GM12878 (cell line): ENCODE measurements around the gene BUB1B. TPM values are rescaled to one million over a fixed set of nuclear protein-coding genes. Genes with fewer than 3 reads are reported as not detected.

Source experiments
- ATAC-seq: fragments of 200-7000 bp; cut with Tn5 transposase; 3 replicates; pipeline ENCODE4 v1.9.1; 2020; ENCODE audit warnings: mild to moderate bottlenecking, moderate library complexity
- BruUV-seq: library from RNA; stranded (reverse); fragments of 400-500 nt; replicated peaks from 2 replicates; lab custom pipeline; 2021; lab: Mats Ljungman, UMichigan
- CTCF ChIA-PET: fragments of 300-600 bp; sonication (Branson Sonifier 250); formaldehyde crosslinking; extraction: SDS; loops from one replicate; lab custom pipeline; 2021; ENCODE audit warnings: inconsistent platforms; lab: Yijun Ruan, JAX
- POLR2A ChIA-PET: fragments of 350-600 bp; formaldehyde crosslinking; extraction: SDS; loops from one replicate; lab custom pipeline; 2021; ENCODE audit warnings: inconsistent platforms; lab: Charles Lee
- RAD21 ChIA-PET: fragments of 300-600 bp; sonication (Branson Sonifier 250); formaldehyde crosslinking; loops from one replicate; lab custom pipeline; 2023; ENCODE audit warnings: antibody characterized with exemption; ENCODE audit not compliant: unreplicated experiment; lab: Charles Lee
- SMC1A ChIA-PET: fragments of 300-600 bp; sonication (Branson Sonifier 250); formaldehyde crosslinking; loops from one replicate; lab custom pipeline; 2023; ENCODE audit not compliant: unreplicated experiment, uncharacterized antibody; lab: Charles Lee
- DNase-seq: peaks from one replicate; pipeline ENCODE4 v3.0.0-alpha.2; 2011; ENCODE audit warnings: low read depth, low spot score
- FAIRE-seq: peaks from 3 replicates; lab custom pipeline; 2011; peaks lifted over from hg19 to GRCh38; lab: Jason Lieb, UNC
- H2AFZ ChIP-seq: 2 replicates; pipeline ENCODE4 v1.6.0; 2011; ENCODE audit warnings: low read depth, low read length, control low read depth; ENCODE audit not compliant: control insufficient read depth
- H3K27ac ChIP-seq: 2 replicates; pipeline ENCODE4 v1.5.1; 2011; ENCODE audit warnings: control low read depth; ENCODE audit not compliant: control insufficient read depth, insufficient read depth
- H3K27me3 ChIP-seq, 2 experiments: replicated peaks in 1 of 2; 2 replicates each; pipeline versions ENCODE4 v1.6.0 to v1.6.1; 2011; ENCODE audit warnings: low read length in 1 of 2; ENCODE audit not compliant: control insufficient read depth in 2 of 2, insufficient read depth in 2 of 2
- H3K36me3 ChIP-seq, 2 experiments: 2 replicates each; pipeline ENCODE4 v1.5.1; 2011; ENCODE audit warnings: low read length in 1 of 2; ENCODE audit not compliant: control insufficient read depth in 2 of 2, insufficient read depth in 2 of 2
- H3K4me1 ChIP-seq: 2 replicates; pipeline ENCODE4 v1.6.1; 2011; ENCODE audit warnings: mild to moderate bottlenecking, low read length, moderate library complexity, mixed read lengths; ENCODE audit not compliant: control insufficient read depth, insufficient read depth
- H3K4me2 ChIP-seq: 2 replicates; pipeline ENCODE4 v1.6.0; 2011; ENCODE audit warnings: control low read depth; ENCODE audit not compliant: control insufficient read depth, insufficient read depth
- H3K4me3 ChIP-seq: fragments of 200-600 bp; sonication (generic); 2 replicates; pipeline ENCODE4 v1.5.1; 2016
- H3K79me2 ChIP-seq: 2 replicates; pipeline ENCODE4 v1.6.0; 2011; ENCODE audit warnings: low read length; ENCODE audit not compliant: control insufficient read depth, insufficient read depth
- H3K9ac ChIP-seq: 2 replicates; pipeline ENCODE4 v1.8.0; 2011; ENCODE audit warnings: low read length, control low read depth, mixed read lengths; ENCODE audit not compliant: control insufficient read depth, insufficient read depth
- H3K9me3 ChIP-seq: replicated peaks from 3 replicates; pipeline ENCODE4 v1.5.1; 2011; ENCODE audit warnings: mild to moderate bottlenecking, low read length; ENCODE audit not compliant: control insufficient read depth, insufficient read depth
- H4K20me1 ChIP-seq: 2 replicates; pipeline ENCODE4 v1.6.0; 2011; ENCODE audit not compliant: control insufficient read depth, insufficient read depth
- ASH2L ChIP-seq: fragments of 300-600, 200-600 bp; sonication (generic); IDR thresholded peaks from 2 replicates; pipeline ENCODE4 v1.6.1; 2017; ENCODE audit warnings: low read depth, mild to moderate bottlenecking, borderline replicate concordance
- EGR1 ChIP-seq, 2 experiments: IDR thresholded peaks; 1 replicate in 1 of 2; 2 replicates in 1 of 2; pipeline ENCODE4 v1.6.1; 2011 to 2012; ENCODE audit warnings: low read depth in 2 of 2, low read length in 2 of 2, borderline replicate concordance in 1 of 2, mild to moderate bottlenecking in 1 of 2, moderate library complexity in 1 of 2
- MTA3 ChIP-seq: IDR thresholded peaks from 2 replicates; pipeline ENCODE4 v1.6.1; 2012; ENCODE audit warnings: low read length, inconsistent platforms, borderline replicate concordance
- NFYA ChIP-seq: IDR thresholded peaks from 2 replicates; pipeline ENCODE4 v1.6.1; 2011; ENCODE audit warnings: low read depth, mild to moderate bottlenecking, low read length, improper control_type of control experiment, borderline replicate concordance
- NKRF ChIP-seq: fragments of 450-650 bp; conservative IDR thresholded peaks from 2 replicates; pipeline ENCODE4 v1.6.1; 2017; ENCODE audit warnings: mild to moderate bottlenecking, moderate library complexity
- NR2C1 ChIP-seq: fragments of 450-650 bp; IDR thresholded peaks from 2 replicates; pipeline ENCODE4 v1.6.1; 2017; ENCODE audit warnings: antibody characterized with exemption, mild to moderate bottlenecking, moderate library complexity
- NR2C2 ChIP-seq: IDR thresholded peaks from 2 replicates; pipeline ENCODE4 v1.6.1; 2011; ENCODE audit warnings: borderline replicate concordance, low read depth; ENCODE audit not compliant: control insufficient read depth, insufficient read length
- NR2F1 ChIP-seq: fragments of 450-650 bp; conservative IDR thresholded peaks from 2 replicates; pipeline ENCODE4 v1.6.1; 2017; ENCODE audit warnings: mild to moderate bottlenecking
- POLR2A ChIP-seq: IDR thresholded peaks from 2 replicates; pipeline ENCODE4 v1.6.1; 2011; ENCODE audit warnings: low read depth, mild to moderate bottlenecking, low read length
- SIN3A ChIP-seq: IDR thresholded peaks from 2 replicates; pipeline ENCODE4 v1.6.1; 2012; ENCODE audit warnings: low read depth, low read length, improper control_type of control experiment
- SP1 ChIP-seq: IDR thresholded peaks from one replicate; pipeline ENCODE4 v1.6.1; 2011; ENCODE audit warnings: low read depth, low read length
- SUPT20H ChIP-seq: IDR thresholded peaks from 2 replicates; pipeline ENCODE4 v1.6.1; 2011; ENCODE audit warnings: low read depth, mild to moderate bottlenecking, low read length, moderate library complexity, borderline replicate concordance; ENCODE audit not compliant: control insufficient read depth
- TAF1 ChIP-seq: IDR thresholded peaks from 2 replicates; pipeline ENCODE4 v1.6.1; 2011; ENCODE audit warnings: mild to moderate bottlenecking, low read depth, low read length, borderline replicate concordance
- TARDBP ChIP-seq: IDR thresholded peaks from 2 replicates; pipeline ENCODE4 v1.6.1; 2016; ENCODE audit warnings: borderline replicate concordance
- TBL1XR1 ChIP-seq: IDR thresholded peaks from 2 replicates; pipeline ENCODE4 v1.6.1; 2012; ENCODE audit warnings: low read depth, low read length, improper control_type of control experiment
- TCF3 ChIP-seq: IDR thresholded peaks from 2 replicates; pipeline ENCODE4 v1.6.1; 2012; ENCODE audit warnings: low read depth, mild to moderate bottlenecking, low read length, borderline replicate concordance; ENCODE audit not compliant: insufficient read depth
- YBX1 ChIP-seq: fragments of 450-650 bp; IDR thresholded peaks from 2 replicates; pipeline ENCODE4 v1.6.1; 2016; ENCODE audit warnings: antibody characterized with exemption
- YY1 ChIP-seq: IDR thresholded peaks from 2 replicates; pipeline ENCODE4 v1.6.1; 2011; ENCODE audit warnings: low read depth, mild to moderate bottlenecking, low read length
- ZBTB33 ChIP-seq: fragments of 450-650 bp; IDR thresholded peaks from 2 replicates; pipeline ENCODE4 v1.6.1; 2017; ENCODE audit warnings: mild to moderate bottlenecking
- ZNF274 ChIP-seq: IDR thresholded peaks from one replicate; pipeline ENCODE4 v1.8.0; 2011; ENCODE audit not compliant: insufficient read length, insufficient read depth
- WGBS: methylation state at CpG from one replicate; pipeline ENCODE4 v1.1.6; 2016; ENCODE audit warnings: low lambda C conversion rate; ENCODE audit not compliant: insufficient replicate concordance, insufficient coverage; ENCODE audit errors: missing lambda C conversion rate; 5-methylcytosine and 5-hydroxymethylcytosine counted together
- in situ Hi-C: fragments of 300-500 bp; cut with MboI; formaldehyde crosslinking; loops from 9 replicates; pipeline ENCODE4 v1.14.3; 2018; ENCODE audit warnings: mixed read lengths
- intact Hi-C: fragments of 100-400 bp; cut with micrococcal nuclease; formaldehyde crosslinking; loops from one replicate; pipeline ENCODE4 v1.14.2; 2022; ENCODE audit not compliant: unreplicated experiment
- polyA plus RNA-seq, 11 experiments: library from polyadenylated mRNA; depleted of rRNA in 4 of 11; unstranded in 6 of 11; stranded (reverse) in 5 of 11; fragments of >200 nt; fragmentation: Nextera tagmentation in 4 of 11; fragmentation: Illumina TruSeq in 1 of 11; extraction: Ambion mirVana in 4 of 11; extraction: Trizol in 1 of 11; gene quantifications; 1 replicate in 1 of 11; 2 replicates in 10 of 11; pipeline versions ENCODE4 v1.2.1 to v1.2.3, GENCODE V29; 2011 to 2016; ENCODE audit warnings: inconsistent platforms in 2 of 11, missing spikeins in 2 of 11, low read depth in 1 of 11
- total RNA-seq, 4 experiments: library from RNA; depleted of rRNA in 3 of 4; stranded (reverse); fragments of >200 nt in 3 of 4; fragmentation: Illumina TruSeq in 1 of 4; extraction: Trizol in 1 of 4; gene quantifications; 2 replicates each; pipeline versions ENCODE4 v1.2.1 to v1.2.3, GENCODE V29; 2013 to 2021

BUB1B gene
- total and polyA plus RNA-seq, 10 of the 15 experiments (the other 5 are each of a cell fraction or from before 2014, with no cell fraction given), result 29.1 to 98.6 (median 77.3) TPM

- Histone ChIP-seq H3K9me3 (no peaks in the 10 kb centered on the region), H4K20me1 (no peaks in the 10 kb centered on the region), H3K4me3 (no peak overlapping the region), H3K27ac (no peak overlapping the region), H3K79me2 (no peaks in the 10 kb centered on the region), H3K4me1 (no peaks in the 10 kb centered on the region), H3K9ac (no peak overlapping the region), H3K36me3 (no peaks in the 10 kb centered on the region), H3K4me2 (no peak overlapping the region), H2AFZ (no peak overlapping the region), H3K27me3 (no peaks in the 10 kb centered on the region)
- DNase-seq, result no peak
- ATAC-seq, result no peak
- FAIRE-seq, result no peak
- no TSS peak for BruUV-seq
- 40% methylated on average over 20 of the region's 20 CpGs for WGBS
- in situ Hi-C loops, result no loop called here
- SMC1A ChIA-PET, result interaction anchor here (1.3 kb wide), 1 partner anchor 9 kb away, joined by 4 read pairs; no protein-coding TSS in a partner anchor
- POLR2A ChIA-PET, result no interaction called here
- RAD21 ChIA-PET, result no interaction called here
- CTCF ChIA-PET, result interaction anchor here (1.4 to 2.9 kb wide), 2 partner anchors 9 to 48 kb away, joined by 6 to 14 read pairs; no protein-coding TSS in a partner anchor
- no peak for TF ChIP-seq YBX1
- TF ChIP-seq NKRF, result no peak
- TF ChIP-seq NFYA, result no peak
- no peak for TF ChIP-seq ASH2L
- no peak for TF ChIP-seq NR2F1
- TF ChIP-seq SIN3A, result no peak
- TF ChIP-seq TCF3, result no peak
- TF ChIP-seq SUPT20H, result no peak
- TF ChIP-seq SP1, result no peak
- TF ChIP-seq POLR2A, result no peak
- TF ChIP-seq NR2C1, result no peak
- no peak for TF ChIP-seq EGR1 (IDR thresholded peaks at IDR 0.05; ENCODE audit: borderline replicate concordance in 1 of 2, low read depth in 2 of 2, low read length in 2 of 2)
- TF ChIP-seq YY1, result no peak
- TF ChIP-seq TBL1XR1, result no peak
- no peak for TF ChIP-seq ZBTB33
- no peak for TF ChIP-seq TARDBP
- no peak for TF ChIP-seq ZNF274
- TF ChIP-seq NR2C2, result no peak
- no peak for TF ChIP-seq TAF1
- no peak for TF ChIP-seq MTA3
- intact Hi-C loops, result no loop called here
These were observed 105.0 kb downstream of the BUB1B start for GRCh38 chr15:40265875-40266274.
